Endothelial cell of umbilical vein (primary cell): ENCODE data around the gene FNBP1L. TPM values are rescaled to one million over a fixed set of nuclear protein-coding genes. Genes with fewer than 3 reads are reported as not detected.

ENCODE experiments used
- BruUV-seq: library from RNA; stranded (reverse); fragments of 400-500 nt; replicated peaks from 2 replicates; lab custom pipeline; 2021; lab: Mats Ljungman, UMichigan
- CTCF ChIA-PET: fragments of 300-600, 350-600 bp; sonication (Branson Sonifier 250); formaldehyde crosslinking; loops from one replicate; lab custom pipeline; 2021; ENCODE audit warnings: antibody characterized with exemption, inconsistent platforms; lab: Charles Lee
- POLR2A ChIA-PET: fragments of 300-600, 350-600 bp; sonication (Branson Sonifier 250); formaldehyde crosslinking; loops from one replicate; lab custom pipeline; 2021; ENCODE audit warnings: antibody characterized with exemption, inconsistent platforms; lab: Charles Lee
- DNase-seq: peaks from one replicate; pipeline ENCODE4 v3.0.0-alpha.2; 2011; ENCODE audit warnings: low read depth, low spot score
- FAIRE-seq: peaks from 2 replicates; lab custom pipeline; 2011; peaks lifted over from hg19 to GRCh38; lab: Jason Lieb, UNC
- H2AFZ ChIP-seq: 2 replicates; pipeline ENCODE4 v1.6.0; 2012; ENCODE audit warnings: low read depth, low read length, control low read depth, inconsistent platforms
- H3K27ac ChIP-seq: 2 replicates; pipeline ENCODE4 v1.5.1; 2011; ENCODE audit warnings: low read depth, mild to moderate bottlenecking, control low read depth, low read length, moderate library complexity; ENCODE audit not compliant: insufficient read depth
- H3K27me3 ChIP-seq, 2 experiments: 2 replicates each; pipeline versions ENCODE4 v1.6.0 to v1.6.1; 2011; ENCODE audit warnings: low read length in 2 of 2, mixed read lengths in 1 of 2; ENCODE audit not compliant: control insufficient read depth in 2 of 2, insufficient read depth in 2 of 2
- H3K36me3 ChIP-seq, 2 experiments: 2 replicates in 1 of 2; 3 replicates in 1 of 2; pipeline ENCODE4 v1.5.1; 2011; ENCODE audit warnings: low read length in 2 of 2, mild to moderate bottlenecking in 1 of 2, moderate library complexity in 1 of 2; ENCODE audit not compliant: control insufficient read depth in 2 of 2, insufficient read depth in 2 of 2; ENCODE audit errors: extremely low read depth in 1 of 2
- H3K4me1 ChIP-seq: 3 replicates; pipeline ENCODE4 v1.5.1; 2011; ENCODE audit warnings: mild to moderate bottlenecking, low read length; ENCODE audit not compliant: control insufficient read depth, insufficient read depth; ENCODE audit errors: extremely low read depth
- H3K4me2 ChIP-seq: 2 replicates; pipeline ENCODE4 v1.6.1; 2011; ENCODE audit warnings: low read length, control low read depth, mixed read lengths; ENCODE audit not compliant: insufficient read depth
- H3K4me3 ChIP-seq, 3 experiments: fragments of 200-600 bp in 1 of 3; sonication (generic), shearing (Covaris generic) in 1 of 3; replicated peaks in 1 of 3; 2 replicates each; pipeline ENCODE4 v1.5.1; 2011 to 2016; ENCODE audit warnings: control low read depth in 3 of 3, low read length in 3 of 3, mild to moderate bottlenecking in 2 of 3, inconsistent platforms in 1 of 3, low read depth in 1 of 3, moderate library complexity in 1 of 3; ENCODE audit not compliant: insufficient read depth in 1 of 3
- H3K79me2 ChIP-seq: 2 replicates; pipeline ENCODE4 v1.6.0; 2012; ENCODE audit warnings: low read length, inconsistent platforms; ENCODE audit not compliant: control insufficient read depth, insufficient read depth
- H3K9ac ChIP-seq: replicated peaks from 2 replicates; pipeline ENCODE3; 2011; ENCODE audit warnings: low read length, control low read depth; ENCODE audit not compliant: insufficient read depth; ENCODE audit errors: extremely low read depth
- H3K9me1 ChIP-seq: replicated peaks from 3 replicates; pipeline ENCODE4 v1.6.0; 2011; ENCODE audit warnings: mild to moderate bottlenecking, low read length; ENCODE audit not compliant: control insufficient read depth, insufficient read depth; ENCODE audit errors: extremely low read depth
- H3K9me3 ChIP-seq: replicated peaks from 2 replicates; pipeline ENCODE4 v1.5.1; 2012; ENCODE audit warnings: low read length, inconsistent platforms; ENCODE audit not compliant: control insufficient read depth, insufficient read depth
- H4K20me1 ChIP-seq: replicated peaks from 2 replicates; pipeline ENCODE3; 2011; ENCODE audit warnings: mild to moderate bottlenecking, low read length; ENCODE audit not compliant: control insufficient read depth, insufficient read depth; ENCODE audit errors: extremely low read depth
- CTCF ChIP-seq, 2 donors: IDR thresholded peaks; 1 replicate in 1 of 2; 2 replicates in 1 of 2; pipeline ENCODE4 v1.5.1; 2011; ENCODE audit warnings: low read length in 2 of 2, mild to moderate bottlenecking in 2 of 2, moderate library complexity in 2 of 2, control low read depth in 1 of 2, inconsistent platforms in 1 of 2, low read depth in 1 of 2; ENCODE audit not compliant: insufficient read depth in 1 of 2; ENCODE audit errors: extremely low read depth in 1 of 2
- EZH2 ChIP-seq: IDR thresholded peaks from 2 replicates; pipeline ENCODE4 v1.6.1; 2012; ENCODE audit warnings: borderline replicate concordance, low read depth, mild to moderate bottlenecking, moderate library complexity, low read length, inconsistent platforms; ENCODE audit not compliant: severe bottlenecking
- FOS ChIP-seq: IDR thresholded peaks from 2 replicates; pipeline ENCODE4 v1.6.1; 2011; ENCODE audit warnings: mild to moderate bottlenecking, low read length, moderate library complexity, borderline replicate concordance; ENCODE audit not compliant: insufficient read depth
- GATA2 ChIP-seq: IDR thresholded peaks from 2 replicates; pipeline ENCODE4 v1.7.0; 2011; ENCODE audit warnings: low read depth, mild to moderate bottlenecking, moderate library complexity, mixed read lengths, low read length; ENCODE audit not compliant: insufficient read length, insufficient read depth
- JUN ChIP-seq: IDR thresholded peaks from 2 replicates; pipeline ENCODE4 v1.6.1; 2011; ENCODE audit warnings: borderline replicate concordance, low read depth; ENCODE audit not compliant: insufficient read length, insufficient read depth
- MAX ChIP-seq: IDR thresholded peaks from 2 replicates; pipeline ENCODE4 v1.6.1; 2011; ENCODE audit not compliant: insufficient read depth, insufficient read length
- MYC ChIP-seq: IDR thresholded peaks from one replicate; pipeline ENCODE4 v1.6.1; 2011; ENCODE audit warnings: mild to moderate bottlenecking, low read depth, low read length
- POLR2A ChIP-seq: IDR thresholded peaks from 2 replicates; pipeline ENCODE4 v1.6.1; 2012; ENCODE audit warnings: low read depth, mild to moderate bottlenecking, control low read depth, low read length
- POLR2AphosphoS5 ChIP-seq: IDR thresholded peaks from 2 replicates; pipeline ENCODE4 v1.6.1; 2012; ENCODE audit warnings: low read depth, mild to moderate bottlenecking, control low read depth, low read length, moderate library complexity; ENCODE audit not compliant: insufficient read depth
- dilution Hi-C: fragments of 300-500 bp; cut with MboI; formaldehyde crosslinking; loops from one replicate; pipeline ENCODE4 v1.15.0; 2019; ENCODE audit warnings: low sequenced_read_pairs; ENCODE audit not compliant: extremely low pct_ligation_motif_present
- intact Hi-C: fragments of 100-400 bp; cut with micrococcal nuclease; formaldehyde crosslinking; loops from one replicate; pipeline ENCODE4 v1.10.0; 2022
- polyA plus RNA-seq, 4 experiments: library from polyadenylated mRNA; depleted of rRNA in 3 of 4; stranded (reverse) in 3 of 4; unstranded in 1 of 4; fragments of >200 nt; gene quantifications; 2 replicates each; pipeline versions ENCODE4 v1.2.1 to v1.2.3, GENCODE V29; 2011 to 2012; ENCODE audit warnings: missing spikeins in 1 of 4
- total RNA-seq: library from RNA; stranded (reverse); gene quantifications from 2 replicates; pipeline ENCODE4 v1.2.3, GENCODE V29; 2021

The FNBP1L gene
- total and polyA plus RNA-seq, 2 donors (not counting 3 experiments of a cell fraction or from before 2014, with no cell fraction given) = 28.1 to 56.4 TPM

- DNase-seq (no peak), FAIRE-seq (no peak)
- TF ChIP-seq MAX (no peak), POLR2AphosphoS5 (no peak), EZH2 (no peak), POLR2A (no peak), JUN (no peak), GATA2 (no peak), CTCF (IDR thresholded peaks at IDR 0.05; ENCODE audit: extremely low read depth in 1 of 2, insufficient read depth in 1 of 2, low read depth in 1 of 2, low read length in 2 of 2) (no peak), MYC (no peak), FOS (no peak)
- H3K79me2 ChIP-seq = peaks cover 23% of the 10 kb centered on the region
- H3K9me3 ChIP-seq = no peaks in the 10 kb centered on the region
- BruUV-seq = no TSS peak
- peaks cover 8% of the 10 kb centered on the region for H3K4me1 ChIP-seq
- H3K27me3 ChIP-seq = no peaks in the 10 kb centered on the region
- POLR2A ChIA-PET = no interaction called here
- H4K20me1 ChIP-seq = no peaks in the 10 kb centered on the region
- H3K4me2 ChIP-seq = no peak overlapping the region
- CTCF ChIA-PET = interaction anchor here (1.3 kb wide), 1 partner anchor 267 kb away, joined by 5 read pairs; no protein-coding TSS in a partner anchor
- H3K9me1 ChIP-seq = no peaks in the 10 kb centered on the region
- H3K36me3 ChIP-seq = peaks cover 22 to 24% of the 10 kb centered on the region in 2 experiments
- H2AFZ ChIP-seq = no peak overlapping the region
- dilution Hi-C loops (no loop called here), intact Hi-C loops (no loop called here)
- no peak overlapping the region for H3K27ac ChIP-seq
- H3K9ac ChIP-seq = no peak overlapping the region
- H3K4me3 ChIP-seq = no peak overlapping the region
These were observed 128.8 kb downstream of the FNBP1L start for GRCh38 chr1:93576746-93577145.
